GM21723 (cell line): ENCODE results near the gene IPO9.

Experiments used
- ATAC-seq: cut with Tn5 transposase; IDR thresholded peaks from one replicate; pipeline ENCODE4 v1.9.1; 2021; ENCODE audit warnings: mild to moderate bottlenecking, moderate library complexity; ENCODE audit not compliant: unreplicated experiment

Gene IPO9

DNA sequence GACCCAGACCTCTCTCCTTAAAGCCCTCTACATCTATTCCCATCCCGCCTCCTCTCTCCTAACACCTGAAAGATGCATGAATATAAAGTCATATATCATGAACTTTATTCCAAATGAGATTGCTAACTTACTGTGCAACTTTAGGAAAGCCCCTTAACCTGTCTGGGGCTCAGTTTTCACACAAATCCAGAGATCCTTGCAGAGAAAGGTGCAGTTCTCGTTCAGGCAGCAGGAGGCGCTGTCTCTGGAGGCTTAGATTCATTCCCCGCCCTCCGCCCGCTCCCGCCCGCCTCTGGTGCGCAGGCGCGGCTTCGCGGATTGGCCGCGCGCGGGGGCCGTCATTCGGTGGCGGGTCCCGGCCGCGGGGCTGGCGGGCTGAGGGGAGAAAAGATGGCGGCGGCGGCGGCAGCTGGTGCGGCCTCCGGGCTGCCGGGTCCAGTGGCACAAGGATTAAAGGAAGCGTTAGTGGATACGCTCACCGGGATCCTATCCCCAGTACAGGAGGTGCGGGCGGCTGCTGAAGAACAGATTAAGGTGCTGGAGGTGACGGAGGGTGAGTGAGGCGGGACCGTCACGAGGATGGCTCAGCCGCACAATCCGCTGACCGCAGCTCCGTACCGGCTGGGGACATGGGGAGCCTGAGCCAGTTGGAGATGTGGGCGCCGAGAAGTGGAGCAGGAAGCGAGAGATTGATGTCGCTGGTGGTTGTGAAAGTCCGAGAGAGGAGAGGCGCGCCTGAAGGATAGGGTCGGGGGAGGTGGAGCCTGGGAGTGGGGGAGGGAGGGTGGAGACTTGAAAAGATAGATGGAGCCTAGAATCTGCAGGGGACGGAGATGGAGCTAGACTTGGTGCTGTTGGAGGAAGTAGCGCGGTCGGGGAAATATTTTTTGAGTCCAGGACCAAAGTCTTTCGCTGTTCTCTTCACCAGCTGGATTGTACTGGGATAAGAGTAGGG is at the start of gene IPO9:
Gene IPO9 (plus strand): TSS at position 338 of the 955 bp plus-strand sequence. CDS start 53 bp downstream, at position 391.
- ATAC-seq, result peak; percentile 92

DNA sequence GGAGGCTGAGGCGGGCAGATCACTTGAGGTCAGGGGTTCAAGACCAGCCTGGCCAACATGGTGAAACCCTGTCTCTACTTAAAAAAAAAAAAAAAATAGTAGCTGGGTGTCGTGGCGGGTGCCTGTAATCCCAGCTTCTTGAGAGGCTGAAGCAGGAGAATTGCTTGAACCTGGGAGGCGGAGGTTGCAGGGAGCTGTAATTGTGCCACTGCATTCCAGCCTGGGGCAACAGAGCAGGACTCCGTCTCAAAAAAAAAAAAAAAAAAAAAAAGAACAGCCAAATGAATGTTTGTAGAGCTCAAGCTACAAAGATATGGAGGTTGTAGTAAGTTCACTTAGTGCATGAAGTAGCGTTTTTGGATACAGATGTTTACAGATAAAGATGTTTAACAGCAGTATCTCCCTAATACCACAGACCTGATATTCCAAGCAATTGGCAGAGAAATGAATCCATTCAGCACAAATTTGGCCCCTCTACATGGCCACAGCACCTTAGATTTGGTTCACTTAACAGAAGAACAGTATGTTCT is 49.5 kb upstream of the IPO9 start:
- ATAC-seq, result no peak

DNA sequence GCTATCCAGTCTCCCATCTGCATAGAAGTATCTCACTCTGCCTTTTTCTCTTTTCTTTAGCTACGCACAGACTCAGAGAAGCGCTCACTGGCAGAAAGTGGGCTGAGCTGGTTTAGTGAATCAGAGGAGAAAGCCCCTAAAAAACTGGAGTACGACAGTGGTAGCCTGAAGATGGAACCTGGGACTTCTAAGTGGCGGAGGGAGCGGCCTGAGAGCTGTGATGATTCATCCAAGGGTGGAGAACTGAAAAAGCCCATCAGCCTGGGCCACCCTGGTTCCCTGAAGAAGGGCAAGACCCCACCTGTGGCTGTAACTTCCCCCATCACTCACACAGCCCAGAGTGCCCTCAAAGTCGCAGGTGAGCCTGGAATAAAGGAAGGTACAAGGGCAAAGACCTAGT is 48.0 kb upstream of the IPO9 start:
- no peak for ATAC-seq

DNA sequence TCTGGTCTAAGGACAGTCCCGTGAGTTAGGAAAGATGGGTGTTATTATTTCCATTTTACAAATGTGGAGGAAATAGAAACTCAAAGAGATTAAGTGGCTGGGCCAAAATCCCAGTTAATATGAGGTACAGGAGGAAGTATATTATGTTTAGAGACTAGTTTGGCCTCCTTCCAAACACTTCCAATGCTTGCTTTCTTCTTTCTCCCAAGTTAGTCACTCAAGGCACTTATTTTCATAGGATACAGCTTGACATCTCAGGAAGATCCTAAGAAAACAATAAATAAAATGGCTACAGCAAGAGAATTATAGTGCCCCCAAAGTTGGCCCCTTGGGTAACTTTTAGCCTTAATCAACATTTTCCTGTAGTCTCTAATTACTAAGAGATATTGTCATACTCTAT is 47.5 kb upstream of the IPO9 start:
- no peak for ATAC-seq

DNA sequence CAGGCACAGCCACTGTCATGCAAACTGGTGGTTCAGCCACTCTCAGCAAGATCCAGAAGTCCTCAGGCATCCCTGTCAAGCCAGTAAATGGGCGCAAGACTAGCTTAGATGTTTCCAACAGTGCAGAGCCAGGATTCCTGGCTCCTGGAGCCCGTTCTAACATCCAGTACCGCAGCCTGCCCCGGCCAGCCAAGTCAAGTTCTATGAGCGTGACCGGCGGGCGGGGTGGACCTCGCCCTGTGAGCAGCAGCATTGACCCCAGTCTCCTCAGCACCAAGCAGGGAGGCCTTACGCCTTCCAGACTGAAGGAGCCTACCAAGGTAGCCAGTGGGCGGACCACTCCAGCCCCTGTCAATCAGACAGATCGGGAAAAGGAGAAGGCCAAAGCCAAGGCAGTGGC is 46.6 kb upstream of the IPO9 start:
- no peak for ATAC-seq

DNA sequence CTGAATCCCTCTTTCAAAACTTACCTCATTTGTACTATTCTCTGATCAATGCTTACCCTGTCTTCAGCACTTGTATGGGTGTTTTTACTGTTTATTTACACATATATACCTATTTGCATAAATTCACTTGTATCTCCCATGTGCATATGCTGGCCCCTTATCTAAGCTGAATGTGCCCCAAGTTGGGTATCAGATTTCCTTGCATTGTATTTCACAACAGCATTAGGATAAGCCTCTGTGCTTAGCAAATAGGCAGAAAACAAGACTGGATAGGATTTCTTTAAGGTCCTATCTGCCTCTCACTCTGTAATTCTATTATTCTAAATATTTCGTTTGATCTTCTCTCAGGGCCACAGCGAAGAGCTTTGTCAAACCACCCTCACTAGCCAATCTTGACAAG is 45.9 kb upstream of the IPO9 start:
- no peak for ATAC-seq

DNA sequence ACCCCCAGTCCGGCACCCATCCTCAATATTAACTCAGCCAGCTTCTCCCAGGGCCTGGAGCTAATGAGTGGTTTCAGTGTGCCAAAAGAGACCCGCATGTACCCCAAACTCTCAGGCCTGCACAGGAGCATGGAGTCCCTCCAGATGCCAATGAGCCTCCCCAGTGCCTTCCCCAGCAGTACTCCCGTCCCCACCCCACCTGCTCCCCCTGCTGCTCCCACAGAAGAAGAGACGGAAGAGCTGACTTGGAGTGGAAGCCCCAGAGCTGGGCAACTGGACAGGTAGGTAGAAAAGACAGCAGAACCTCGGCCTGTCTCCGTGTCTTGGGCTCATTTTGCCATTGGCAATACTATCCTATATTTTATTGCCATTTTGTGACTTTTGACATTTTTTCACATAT is 45.4 kb upstream of the IPO9 start:
- no peak for ATAC-seq

DNA sequence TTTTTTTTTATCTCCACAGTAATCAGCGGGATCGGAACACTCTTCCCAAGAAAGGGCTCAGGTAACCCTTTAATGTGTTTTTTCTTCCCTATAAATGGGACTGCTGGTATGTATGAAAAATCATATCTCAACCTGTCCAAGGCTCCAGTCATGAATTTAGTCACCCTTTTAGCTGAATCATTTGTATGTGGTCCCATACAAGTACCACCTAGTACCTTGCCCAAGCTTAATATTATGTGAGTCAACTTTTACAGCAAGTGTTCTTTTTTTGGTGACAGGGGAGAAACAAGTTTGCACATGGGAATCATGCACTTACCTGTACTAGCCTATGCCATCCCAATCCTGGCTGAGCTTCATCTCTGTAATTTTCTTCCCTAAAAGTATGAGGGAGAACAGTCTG is 43.7 kb upstream of the IPO9 start:
- no peak for ATAC-seq

DNA sequence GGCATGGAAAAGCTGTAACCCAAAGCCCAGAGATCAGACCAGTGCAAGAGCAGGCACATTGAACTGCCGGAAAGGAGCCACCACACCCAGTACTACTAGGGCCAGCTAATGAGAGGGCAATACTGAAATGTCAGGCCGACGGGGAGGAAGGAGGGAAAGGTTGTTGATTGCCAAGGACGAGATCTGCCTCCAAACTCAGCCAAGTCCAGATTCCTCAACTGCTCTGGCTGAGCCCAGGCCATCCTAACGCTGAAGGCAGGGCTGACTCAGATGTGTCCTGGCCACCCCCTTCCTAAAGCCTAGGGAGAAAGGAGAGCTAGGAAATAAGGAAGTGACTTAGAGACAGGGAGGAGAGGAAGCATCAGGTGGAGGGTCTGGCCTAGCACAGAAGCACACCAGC is 42.1 kb upstream of the IPO9 start:
- ATAC-seq, result no peak

DNA sequence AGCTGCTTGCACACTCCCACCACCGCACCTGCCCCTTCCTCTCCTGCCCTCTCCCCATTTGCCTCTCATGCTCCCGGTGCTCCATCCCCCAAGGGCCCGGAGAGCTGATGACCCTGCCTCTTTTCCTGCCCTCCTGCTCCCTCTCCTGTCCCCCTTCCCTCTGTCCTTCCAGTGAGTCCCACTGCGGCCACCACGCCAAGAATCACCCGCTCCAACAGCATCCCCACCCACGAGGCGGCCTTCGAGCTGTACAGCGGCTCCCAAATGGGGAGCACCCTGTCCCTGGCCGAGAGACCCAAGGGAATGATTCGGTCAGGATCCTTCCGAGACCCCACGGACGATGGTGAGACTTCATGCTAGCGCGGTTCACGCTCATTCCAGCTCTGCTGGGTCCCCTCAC is 40.7 kb upstream of the IPO9 start:
- no peak for ATAC-seq

DNA sequence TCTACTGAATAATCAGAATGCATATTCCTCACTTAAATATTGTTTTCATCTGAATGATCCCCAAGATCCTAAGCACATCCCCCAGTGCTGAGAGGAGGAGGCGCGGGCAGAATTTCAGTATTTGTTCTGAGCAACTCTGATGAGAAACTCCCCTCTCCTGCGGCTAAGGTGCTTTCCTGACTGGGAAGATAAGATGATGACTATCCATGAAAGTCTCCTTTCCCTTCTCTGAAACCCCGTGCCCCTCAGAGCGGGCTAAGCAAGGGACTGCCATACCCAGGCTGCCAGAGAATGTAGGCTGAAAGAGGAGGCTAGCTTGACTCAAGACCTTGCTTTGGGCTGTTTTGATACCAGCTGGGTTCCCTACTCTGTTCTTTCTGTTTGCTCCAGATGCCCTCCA is 39.7 kb upstream of the IPO9 start:
- ATAC-seq, result no peak

DNA sequence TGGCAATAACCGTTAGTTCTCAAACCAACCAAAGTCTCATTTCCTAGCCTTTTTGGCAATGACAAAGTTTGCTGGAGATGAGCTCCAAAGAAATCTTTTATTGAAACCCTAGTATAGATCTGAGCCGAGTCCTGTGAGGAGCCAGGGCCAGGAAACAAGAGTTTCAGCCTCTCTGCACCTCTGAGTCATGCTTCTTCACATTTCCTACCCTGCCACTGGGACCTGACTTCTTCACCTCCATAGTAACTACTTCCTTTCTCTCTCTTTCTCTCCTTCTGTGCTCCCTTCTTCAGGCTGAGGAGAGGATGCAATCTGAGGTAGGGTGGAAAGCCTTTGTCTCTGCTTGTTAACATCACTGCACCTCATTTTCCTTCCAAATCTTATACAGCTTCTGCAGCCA is 38.7 kb upstream of the IPO9 start:
- ATAC-seq, result no peak

DNA sequence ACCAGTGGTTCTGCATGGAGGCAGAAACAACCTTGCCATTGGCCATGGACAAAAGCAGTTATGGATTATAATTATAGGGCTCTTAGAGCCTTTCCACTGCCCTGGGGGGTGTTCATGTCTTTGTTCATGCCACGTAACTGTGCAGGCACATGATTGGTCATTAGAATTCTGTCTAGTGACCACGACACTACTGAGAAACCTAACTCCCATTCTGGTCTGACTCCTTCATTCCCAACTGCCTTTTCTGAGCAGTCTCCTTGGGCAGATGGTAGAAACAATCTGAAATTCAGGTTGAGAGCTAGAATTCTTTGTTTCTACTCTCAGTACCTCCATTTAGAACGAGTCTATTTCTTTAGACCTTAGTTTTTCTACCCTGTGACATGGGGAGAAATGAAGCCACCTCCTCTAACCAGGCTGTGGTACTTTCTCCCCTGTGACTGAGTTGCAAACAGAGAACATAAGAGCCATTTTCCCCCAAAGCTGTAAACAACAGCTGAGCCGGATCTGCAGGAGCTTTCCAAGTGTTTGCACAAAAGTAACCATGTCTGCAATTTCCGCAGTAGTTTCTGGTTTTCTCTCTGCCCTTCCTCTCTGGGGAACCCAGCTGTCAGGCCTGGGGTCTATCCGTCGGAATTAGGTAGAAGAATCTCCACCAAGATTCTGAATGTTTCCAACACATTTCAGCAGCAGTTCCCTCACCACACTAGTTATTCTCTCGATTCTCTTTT is 37.7 kb upstream of the IPO9 start:
- no peak for ATAC-seq

DNA sequence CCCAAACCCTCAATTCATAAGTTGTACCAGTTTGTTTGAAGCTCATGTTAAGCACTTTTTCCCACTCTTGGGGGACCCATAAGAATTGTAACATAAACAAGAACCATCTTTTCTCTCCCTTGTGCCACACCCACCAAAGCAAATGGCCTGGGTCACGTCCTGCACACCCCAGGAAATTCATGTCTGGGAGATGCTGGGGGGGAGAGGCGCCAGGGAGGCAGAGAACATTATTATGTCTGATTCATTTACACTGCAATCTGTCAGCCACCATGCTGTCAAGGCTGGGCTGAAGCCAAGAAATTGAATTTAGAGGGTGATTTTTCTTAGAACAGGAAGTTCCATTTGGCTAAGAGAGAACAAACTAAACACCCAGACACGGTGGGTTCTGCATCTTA is 37.2 kb upstream of the IPO9 start:
- ATAC-seq, result no peak

DNA sequence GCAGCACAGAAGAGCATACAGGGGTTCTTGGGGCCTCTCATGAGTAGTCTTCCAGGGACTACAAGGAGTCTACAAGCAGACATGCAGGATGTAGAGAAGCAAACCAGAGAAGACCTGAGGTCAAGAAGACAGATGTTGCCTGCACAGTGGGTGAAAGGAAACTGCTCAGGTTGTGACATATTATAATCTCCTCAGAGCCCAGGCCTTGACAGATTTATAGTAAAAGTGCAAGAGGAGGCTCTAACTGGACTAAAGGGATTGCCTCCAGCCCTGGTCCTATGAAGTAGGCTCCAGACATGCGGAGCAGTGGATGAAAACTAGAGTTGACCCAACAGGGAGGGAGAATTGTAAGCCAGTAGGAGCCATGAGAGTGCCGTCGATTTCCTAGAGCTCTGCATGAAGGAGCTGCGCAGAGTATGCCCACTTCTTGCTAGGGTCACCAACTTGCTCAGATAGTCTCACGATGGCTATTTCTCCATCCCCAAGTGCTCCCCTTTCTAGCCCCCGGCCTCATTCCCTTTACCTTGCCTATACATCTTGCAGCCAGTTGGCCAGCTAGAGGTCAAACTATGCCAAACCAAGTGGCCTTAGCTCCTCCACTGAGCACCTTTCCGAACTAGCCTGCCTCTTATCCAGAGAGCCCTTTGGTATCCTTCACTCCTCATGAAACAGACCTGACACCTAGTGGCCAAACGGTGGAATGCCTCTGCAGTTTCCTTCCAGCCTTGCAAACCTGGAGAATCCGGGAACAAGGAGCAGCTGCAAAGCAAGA is 36.2 kb upstream of the IPO9 start:
- ATAC-seq, result no peak

DNA sequence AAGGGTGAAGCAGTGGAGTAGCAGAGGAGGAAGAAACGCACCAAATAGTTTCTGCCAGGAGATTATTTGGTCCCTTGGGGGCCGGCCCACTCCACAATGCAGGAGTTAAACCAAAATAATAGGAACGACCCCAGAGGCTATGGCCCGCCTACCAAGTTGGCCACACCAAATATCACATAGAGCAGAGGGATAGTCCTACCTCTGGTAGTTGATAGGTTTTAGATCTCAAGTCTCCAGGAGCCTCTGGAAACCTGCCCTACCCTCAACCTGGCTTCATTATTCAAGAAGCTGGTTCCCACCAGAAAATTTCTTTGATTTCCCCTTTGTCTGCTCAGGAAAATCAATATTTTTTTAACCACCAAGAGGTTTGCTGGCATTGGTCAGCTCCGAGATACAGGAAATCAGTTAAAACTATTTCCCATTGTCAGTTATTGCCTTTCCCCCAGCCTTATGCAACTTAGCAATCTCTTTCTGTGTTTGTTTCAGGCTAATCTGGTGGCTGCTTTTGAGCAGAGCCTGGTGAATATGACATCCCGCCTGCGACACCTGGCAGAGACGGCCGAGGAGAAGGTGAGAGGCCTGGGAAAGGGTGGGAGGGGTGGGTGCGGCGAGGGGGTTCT is 35.5 kb upstream of the IPO9 start:
- ATAC-seq, result no peak

DNA sequence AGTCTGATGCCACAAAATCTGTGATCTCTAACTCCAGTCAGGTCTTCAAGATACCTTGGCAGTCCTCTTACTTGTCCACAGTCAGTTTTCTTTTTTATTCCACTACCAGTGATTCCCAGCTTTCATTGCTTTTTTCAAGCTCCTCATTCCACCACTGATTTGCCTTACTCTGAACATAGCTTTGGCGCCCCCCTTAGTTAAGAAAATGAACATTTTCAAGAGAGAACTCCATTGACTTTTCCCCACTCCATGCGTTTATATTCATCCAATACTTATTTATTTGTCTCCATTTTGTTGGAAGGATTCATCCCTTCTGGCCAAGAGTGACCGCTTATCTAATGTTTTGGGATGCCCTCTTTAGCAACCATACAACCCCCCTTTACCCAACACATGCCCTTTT is 33.9 kb upstream of the IPO9 start:
- no peak for ATAC-seq

DNA sequence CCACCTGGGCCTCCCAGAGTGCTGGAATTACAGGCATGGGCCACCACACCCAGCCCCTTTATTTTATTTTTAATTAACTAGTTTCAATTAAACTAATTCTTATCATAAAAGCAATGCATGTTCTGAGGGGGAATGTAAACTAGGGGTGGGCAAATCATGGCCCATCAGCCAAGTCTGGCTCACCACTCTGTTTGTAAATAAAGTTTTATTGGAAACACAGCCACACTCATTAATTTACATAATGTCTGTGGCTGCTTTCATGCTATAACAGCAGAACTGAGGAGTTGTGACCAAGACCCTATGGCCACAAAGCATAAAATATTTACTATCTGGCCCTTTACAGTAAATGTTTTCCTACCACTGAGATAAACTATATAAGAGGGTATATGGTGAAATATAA is 28.7 kb upstream of the IPO9 start:
- ATAC-seq, result no peak

DNA sequence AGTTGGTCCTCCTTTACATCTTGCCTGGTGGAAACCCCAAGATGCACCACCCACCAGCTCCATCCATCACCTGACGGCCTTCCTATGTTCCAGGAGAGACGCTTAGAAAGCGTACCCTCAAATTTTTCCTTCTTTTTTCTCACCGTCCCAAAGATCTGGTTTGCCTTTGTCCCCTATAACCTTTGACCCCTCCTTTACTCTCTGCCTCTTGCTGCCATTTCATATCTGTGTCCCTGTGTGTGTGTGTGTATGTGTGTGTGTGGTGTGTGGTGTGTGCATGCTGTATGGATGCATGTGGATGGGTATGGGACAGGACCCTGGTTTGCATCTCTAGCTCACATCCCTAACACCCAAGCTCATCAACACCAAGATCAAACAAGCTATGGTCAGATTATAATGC is 22.2 kb upstream of the IPO9 start:
- ATAC-seq, result no peak

DNA sequence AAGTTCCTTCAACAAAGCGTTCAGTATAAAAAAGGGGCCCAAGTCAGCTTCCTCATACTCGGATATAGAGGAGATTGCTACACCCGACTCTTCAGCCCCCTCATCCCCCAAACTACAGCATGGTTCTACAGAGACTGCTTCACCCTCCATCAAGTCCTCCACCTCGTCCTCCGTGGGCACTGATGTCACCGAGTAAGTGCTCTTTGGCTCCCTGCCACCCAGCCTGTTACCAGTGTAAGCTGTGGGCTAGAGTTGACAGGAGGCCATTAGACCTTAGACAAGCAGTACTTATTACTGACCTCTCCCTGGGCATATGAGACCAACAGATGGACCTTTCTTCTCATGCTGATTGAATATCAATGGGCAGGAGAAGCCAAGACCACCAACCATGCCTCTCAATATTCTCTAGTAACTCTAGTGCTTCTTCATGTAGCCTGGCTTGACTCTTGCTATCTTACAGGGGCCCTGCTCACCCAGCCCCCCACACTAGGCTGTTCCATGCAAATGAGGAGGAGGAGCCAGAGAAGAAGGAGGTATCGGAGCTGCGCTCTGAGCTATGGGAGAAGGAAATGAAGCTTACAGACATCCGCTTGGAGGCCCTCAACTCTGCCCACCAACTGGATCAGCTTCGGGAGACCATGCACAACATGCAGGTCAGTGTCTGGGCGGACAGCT is 20.9 kb upstream of the IPO9 start:
- ATAC-seq, result no peak
